KMS-11 (cell line): Measurements from ENCODE around the gene MPZL1.

Experiments used
- H2AFZ ChIP-seq: fragments of 200-600 bp; sonication (generic); 2 replicates; pipeline ENCODE4 v1.6.1; 2016; ENCODE audit warnings: antibody characterized with exemption, mixed run types, low read depth
- H3K27ac ChIP-seq: fragments of 200-600 bp; sonication (generic); 2 replicates; pipeline ENCODE4 v1.6.1; 2016; ENCODE audit warnings: mild to moderate bottlenecking, mixed run types
- H3K27me3 ChIP-seq: fragments of 200-600 bp; sonication (generic); 2 replicates; pipeline ENCODE4 v1.6.1; 2017; ENCODE audit warnings: mild to moderate bottlenecking, low read depth, mixed run types, moderate library complexity; ENCODE audit not compliant: insufficient read depth
- H3K36me3 ChIP-seq: fragments of 200-600 bp; sonication (generic); 2 replicates; pipeline ENCODE4 v1.6.1; 2017; ENCODE audit warnings: mild to moderate bottlenecking, mixed run types; ENCODE audit not compliant: insufficient read depth
- H3K4me1 ChIP-seq: fragments of 200-600 bp; sonication (generic); 2 replicates; pipeline ENCODE4 v1.6.1; 2016; ENCODE audit warnings: mild to moderate bottlenecking, low read depth, mixed run types; ENCODE audit not compliant: poor library complexity, severe bottlenecking
- H3K4me2 ChIP-seq: fragments of 200-600 bp; sonication (generic); 2 replicates; pipeline ENCODE4 v1.7.0; 2016; ENCODE audit warnings: mild to moderate bottlenecking, mixed run types
- H3K4me3 ChIP-seq: fragments of 200-600 bp; sonication (generic); IDR thresholded peaks from 2 replicates; pipeline ENCODE4 v1.6.1; 2017; ENCODE audit warnings: low read depth, low read length, mixed read lengths; ENCODE audit not compliant: insufficient read depth
- H3K79me2 ChIP-seq: fragments of 200-600 bp; sonication (generic); 2 replicates; pipeline ENCODE4 v1.6.1; 2016; ENCODE audit warnings: low read depth, mixed run types; ENCODE audit not compliant: insufficient read depth
- H3K9ac ChIP-seq: fragments of 200-600 bp; sonication (generic); 2 replicates; pipeline ENCODE4 v1.6.1; 2016; ENCODE audit warnings: mild to moderate bottlenecking, mixed run types
- H4K20me1 ChIP-seq: fragments of 200-600 bp; sonication (generic); 2 replicates; pipeline ENCODE4 v1.6.1; 2016; ENCODE audit warnings: mild to moderate bottlenecking, mixed run types; ENCODE audit not compliant: insufficient read depth
- CTCF ChIP-seq: fragments of 200-600 bp; sonication (generic); conservative IDR thresholded peaks from 2 replicates; pipeline ENCODE4 v1.6.1; 2017; ENCODE audit warnings: low read depth, mild to moderate bottlenecking, antibody characterized with exemption, low read length, moderate library complexity, mixed read lengths

The MPZL1 gene

GRCh38 chr1:167763525-167764220, 41.9 kb downstream of the MPZL1 start:
- no peak overlapping the region for H3K4me2 ChIP-seq
- H2AFZ ChIP-seq, result no peak overlapping the region
- no peaks in the 10 kb centered on the region for H3K4me1 ChIP-seq
- H3K27me3 ChIP-seq, result no peaks in the 10 kb centered on the region
- H3K36me3 ChIP-seq, result no peaks in the 10 kb centered on the region; the same call in 1 of the 2 replicates
- H3K27ac ChIP-seq, result no peak overlapping the region
- TF ChIP-seq CTCF, result no peak
- no peak overlapping the region for H3K4me3 ChIP-seq
- H3K79me2 ChIP-seq, result no peaks in the 10 kb centered on the region
- H4K20me1 ChIP-seq, result no peaks in the 10 kb centered on the region
- H3K9ac ChIP-seq, result no peak overlapping the region

- Histone ChIP-seq H3K79me2 (no peaks in the 10 kb centered on the region), H3K4me1 (no peaks in the 10 kb centered on the region), H3K4me3 (no peak overlapping the region), H3K27me3 (no peaks in the 10 kb centered on the region), H4K20me1 (no peaks in the 10 kb centered on the region), H3K36me3 (no peaks in the 10 kb centered on the region; the same call in 1 of the 2 replicates), H3K4me2 (no peak overlapping the region), H2AFZ (no peak overlapping the region), H3K27ac (no peak overlapping the region), H3K9ac (no peak overlapping the region)
- TF ChIP-seq CTCF, result no peak
These were observed 42.9 kb downstream of the MPZL1 start for GRCh38 chr1:167764458-167765330.

GRCh38 chr1:167765496-167765895, 43.7 kb downstream of the MPZL1 start:
- H4K20me1 ChIP-seq, result no peaks in the 10 kb centered on the region
- H3K27me3 ChIP-seq, result no peaks in the 10 kb centered on the region
- no peak overlapping the region for H3K9ac ChIP-seq
- H3K4me1 ChIP-seq, result no peaks in the 10 kb centered on the region
- no peak overlapping the region for H3K4me2 ChIP-seq
- TF ChIP-seq CTCF, result no peak
- H3K27ac ChIP-seq, result no peak overlapping the region
- no peak overlapping the region for H3K4me3 ChIP-seq
- H3K36me3 ChIP-seq, result no peaks in the 10 kb centered on the region; the same call in 1 of the 2 replicates
- H3K79me2 ChIP-seq, result no peaks in the 10 kb centered on the region
- H2AFZ ChIP-seq, result no peak overlapping the region

DNA sequence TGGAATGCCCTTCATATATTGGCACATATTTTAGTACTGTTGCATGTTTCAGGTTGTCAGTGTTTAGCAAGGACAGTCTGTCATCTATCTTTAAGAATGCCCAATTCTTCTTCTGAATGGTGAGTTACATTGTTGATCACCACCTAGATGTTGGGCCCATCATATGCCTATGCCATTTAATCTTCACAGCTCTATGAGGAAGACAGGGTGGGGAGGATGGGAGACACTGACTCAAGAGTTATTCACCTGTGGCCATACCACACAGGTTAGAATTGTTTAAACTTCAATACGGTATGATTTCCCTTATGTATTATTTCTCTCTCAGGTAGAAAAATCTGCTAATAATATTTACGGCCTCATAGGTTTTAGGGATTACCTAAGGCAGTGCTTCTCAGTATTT, 44.8 kb downstream of the MPZL1 start:
- Histone ChIP-seq H3K4me3 (no peak overlapping the region), H3K9ac (no peak overlapping the region), H2AFZ (no peak overlapping the region), H3K27ac (no peak overlapping the region), H3K4me1 (no peaks in the 10 kb centered on the region), H3K79me2 (no peaks in the 10 kb centered on the region), H4K20me1 (no peaks in the 10 kb centered on the region), H3K36me3 (no peaks in the 10 kb centered on the region; the same call in 1 of the 2 replicates), H3K4me2 (no peak overlapping the region), H3K27me3 (no peaks in the 10 kb centered on the region)
- no peak for TF ChIP-seq CTCF
